ENCODE measurements around the gene TRAPPC2L.

The TRAPPC2L gene

GRCh38 chr16:88842806-88843205 lies 14.1 kb upstream of the TRAPPC2L start:
- Histone ChIP-seq H3K27ac (ENCODE audit: low read length) (no peak overlapping the region), H3K36me3 (ENCODE audit: insufficient read depth, low read depth, low read length) (0 out of 2 replicates have a peak, but pooled peaks cover 8% of the 10 kb centered on the region), H3K4me3 (ENCODE audit: low read length) (no peak overlapping the region), H3K27me3 (ENCODE audit: insufficient read depth, low read length) (no peaks in the 10 kb centered on the region), H3K4me1 (ENCODE audit: insufficient read depth, low read length) (no peaks in the 10 kb centered on the region), H3K9me3 (ENCODE audit: insufficient read depth, low read depth, low read length) (no peaks in the 10 kb centered on the region), H3K9ac (ENCODE audit: low read depth, low read length) (no peak overlapping the region)

- Histone ChIP-seq H3K36me3 (ENCODE audit: insufficient read depth, low read depth, low read length) (0 out of 2 replicates have a peak, but pooled peaks cover 8% of the 10 kb centered on the region), H3K9ac (ENCODE audit: low read depth, low read length) (no peak overlapping the region), H3K4me1 (ENCODE audit: insufficient read depth, low read length) (no peaks in the 10 kb centered on the region), H3K4me3 (ENCODE audit: low read length) (no peak overlapping the region), H3K27ac (ENCODE audit: low read length) (no peak overlapping the region), H3K9me3 (ENCODE audit: insufficient read depth, low read depth, low read length) (no peaks in the 10 kb centered on the region), H3K27me3 (ENCODE audit: insufficient read depth, low read length) (no peaks in the 10 kb centered on the region)
These were observed 13.7 kb upstream of the TRAPPC2L start for GRCh38 chr16:88843256-88843655.

- H3K9me3 ChIP-seq (ENCODE audit: insufficient read depth, low read depth, low read length): no peaks in the 10 kb centered on the region
- H3K9ac ChIP-seq (ENCODE audit: low read depth, low read length): no peak overlapping the region
- no peaks in the 10 kb centered on the region for H3K27me3 ChIP-seq (ENCODE audit: insufficient read depth, low read length)
- H3K36me3 ChIP-seq (ENCODE audit: insufficient read depth, low read depth, low read length): 0 out of 2 replicates have a peak, but pooled peaks cover 4% of the 10 kb centered on the region
- no peaks in the 10 kb centered on the region for H3K4me1 ChIP-seq (ENCODE audit: insufficient read depth, low read length)
- H3K4me3 ChIP-seq (ENCODE audit: low read length): no peak overlapping the region
- no peak overlapping the region for H3K27ac ChIP-seq (ENCODE audit: low read length)
These were observed 12.4 kb upstream of the TRAPPC2L start for GRCh38 chr16:88844419-88845036.

- Histone ChIP-seq H3K27me3 (ENCODE audit: insufficient read depth, low read length) (no peaks in the 10 kb centered on the region), H3K27ac (ENCODE audit: low read length) (no peak overlapping the region), H3K9ac (ENCODE audit: low read depth, low read length) (no peak overlapping the region), H3K36me3 (ENCODE audit: insufficient read depth, low read depth, low read length) (no peaks in the 10 kb centered on the region), H3K4me3 (ENCODE audit: low read length) (no peak overlapping the region), H3K9me3 (ENCODE audit: insufficient read depth, low read depth, low read length) (no peaks in the 10 kb centered on the region), H3K4me1 (ENCODE audit: insufficient read depth, low read length) (no peaks in the 10 kb centered on the region)
These were observed 10.8 kb upstream of the TRAPPC2L start for GRCh38 chr16:88846088-88846487.

GRCh38 chr16:88847654-88848053 lies 9.3 kb upstream of the TRAPPC2L start:
- Histone ChIP-seq H3K9me3 (ENCODE audit: insufficient read depth, low read depth, low read length) (no peaks in the 10 kb centered on the region), H3K9ac (ENCODE audit: low read depth, low read length) (no peak overlapping the region), H3K27me3 (ENCODE audit: insufficient read depth, low read length) (no peaks in the 10 kb centered on the region), H3K4me1 (ENCODE audit: insufficient read depth, low read length) (no peaks in the 10 kb centered on the region), H3K36me3 (ENCODE audit: insufficient read depth, low read depth, low read length) (no peaks in the 10 kb centered on the region), H3K27ac (ENCODE audit: low read length) (no peak overlapping the region), H3K4me3 (ENCODE audit: low read length) (no peak overlapping the region)

GRCh38 chr16:88848557-88848956 lies 8.4 kb upstream of the TRAPPC2L start:
- H3K36me3 ChIP-seq (ENCODE audit: insufficient read depth, low read depth, low read length): no peaks in the 10 kb centered on the region
- no peak overlapping the region for H3K9ac ChIP-seq (ENCODE audit: low read depth, low read length)
- no peak overlapping the region for H3K27ac ChIP-seq (ENCODE audit: low read length)
- no peak overlapping the region for H3K4me3 ChIP-seq (ENCODE audit: low read length)
- no peaks in the 10 kb centered on the region for H3K27me3 ChIP-seq (ENCODE audit: insufficient read depth, low read length)
- no peaks in the 10 kb centered on the region for H3K4me1 ChIP-seq (ENCODE audit: insufficient read depth, low read length)
- H3K9me3 ChIP-seq (ENCODE audit: insufficient read depth, low read depth, low read length): no peaks in the 10 kb centered on the region

GRCh38 chr16:88850531-88851199 lies 6.3 kb upstream of the TRAPPC2L start:
- Histone ChIP-seq H3K4me3 (ENCODE audit: low read length) (no peak overlapping the region), H3K9me3 (ENCODE audit: insufficient read depth, low read depth, low read length) (no peaks in the 10 kb centered on the region), H3K4me1 (ENCODE audit: insufficient read depth, low read length) (no peaks in the 10 kb centered on the region), H3K36me3 (ENCODE audit: insufficient read depth, low read depth, low read length) (no peaks in the 10 kb centered on the region), H3K9ac (ENCODE audit: low read depth, low read length) (no peak overlapping the region), H3K27ac (ENCODE audit: low read length) (no peak overlapping the region), H3K27me3 (ENCODE audit: insufficient read depth, low read length) (no peaks in the 10 kb centered on the region)

GRCh38 chr16:88851616-88852015 lies 5.3 kb upstream of the TRAPPC2L start:
- H3K9me3 ChIP-seq (ENCODE audit: insufficient read depth, low read depth, low read length): no peaks in the 10 kb centered on the region
- H3K27me3 ChIP-seq (ENCODE audit: insufficient read depth, low read length): no peaks in the 10 kb centered on the region
- H3K4me1 ChIP-seq (ENCODE audit: insufficient read depth, low read length): no peaks in the 10 kb centered on the region
- H3K36me3 ChIP-seq (ENCODE audit: insufficient read depth, low read depth, low read length): no peaks in the 10 kb centered on the region
- no peak overlapping the region for H3K4me3 ChIP-seq (ENCODE audit: low read length)
- no peak overlapping the region for H3K27ac ChIP-seq (ENCODE audit: low read length)
- no peak overlapping the region for H3K9ac ChIP-seq (ENCODE audit: low read depth, low read length)

- H3K9me3 ChIP-seq (ENCODE audit: insufficient read depth, low read depth, low read length): no peaks in the 10 kb centered on the region
- no peaks in the 10 kb centered on the region for H3K4me1 ChIP-seq (ENCODE audit: insufficient read depth, low read length)
- no peak overlapping the region for H3K27ac ChIP-seq (ENCODE audit: low read length)
- H3K4me3 ChIP-seq (ENCODE audit: low read length): no peak overlapping the region
- H3K36me3 ChIP-seq (ENCODE audit: insufficient read depth, low read depth, low read length): peaks cover under 1% of the 10 kb centered on the region; the same call in 1 of the 2 replicates
- H3K9ac ChIP-seq (ENCODE audit: low read depth, low read length): no peak overlapping the region
- H3K27me3 ChIP-seq (ENCODE audit: insufficient read depth, low read length): no peaks in the 10 kb centered on the region
These were observed 3.5 kb upstream of the TRAPPC2L start for GRCh38 chr16:88853325-88853941.

GRCh38 chr16:88854306-88855111 lies 2.4 kb upstream of the TRAPPC2L start:
- Histone ChIP-seq H3K27ac (ENCODE audit: low read length) (no peak overlapping the region), H3K27me3 (ENCODE audit: insufficient read depth, low read length) (no peaks in the 10 kb centered on the region), H3K9ac (ENCODE audit: low read depth, low read length) (no peak overlapping the region), H3K36me3 (ENCODE audit: insufficient read depth, low read depth, low read length) (peaks cover 11% of the 10 kb centered on the region), H3K4me1 (ENCODE audit: insufficient read depth, low read length) (no peaks in the 10 kb centered on the region), H3K9me3 (ENCODE audit: insufficient read depth, low read depth, low read length) (no peaks in the 10 kb centered on the region), H3K4me3 (ENCODE audit: low read length) (no peak overlapping the region)

- Histone ChIP-seq H3K9ac (ENCODE audit: low read depth, low read length) (no peak overlapping the region), H3K4me3 (ENCODE audit: low read length) (no peak overlapping the region)
These were observed 1.8 kb upstream of the TRAPPC2L start for GRCh38 chr16:88855176-88855575.

More at GRCh38 chr16:88855176-88855575, 1.8 kb upstream of the TRAPPC2L start:
- no peaks in the 10 kb centered on the region for H3K27me3 ChIP-seq (ENCODE audit: insufficient read depth, low read length)
- H3K4me1 ChIP-seq (ENCODE audit: insufficient read depth, low read length): no peaks in the 10 kb centered on the region
- no peak overlapping the region for H3K27ac ChIP-seq (ENCODE audit: low read length)
- peaks cover 18% of the 10 kb centered on the region for H3K36me3 ChIP-seq (ENCODE audit: insufficient read depth, low read depth, low read length)
- H3K9me3 ChIP-seq (ENCODE audit: insufficient read depth, low read depth, low read length): no peaks in the 10 kb centered on the region

All from iPS-20b (cell line).